Measurements from ENCODE around the gene RAB40C.

The RAB40C gene

GRCh38 chr16:638034-638543 lies 48.2 kb downstream of the RAB40C start:
- H3K4me3 ChIP-seq (ENCODE audit: low read depth in 1 of 2, low read length in 2 of 2) = no peak overlapping the region

GRCh38 chr16:638836-639235 lies 49.0 kb downstream of the RAB40C start:
- peaks cover 18 to 34% of the 10 kb centered on the region in 2 donors for H3K4me1 ChIP-seq (ENCODE audit: control insufficient read depth in 1 of 2, insufficient read depth in 2 of 2, low read length in 2 of 2)
- no peak overlapping the region for H3K27ac ChIP-seq (ENCODE audit: low read depth, low read length)
- no peaks in the 10 kb centered on the region for H3K27me3 ChIP-seq (ENCODE audit: control insufficient read depth in 1 of 2, insufficient read depth in 2 of 2, low read length in 2 of 2)
- no peak overlapping the region for H3K9ac ChIP-seq (ENCODE audit: low read depth in 1 of 2, low read length in 2 of 2)
- no peaks in the 10 kb centered on the region for H3K9me3 ChIP-seq (ENCODE audit: control insufficient read depth in 1 of 2, low read length in 2 of 2)
- H3K4me3 ChIP-seq (ENCODE audit: low read depth in 1 of 2, low read length in 2 of 2) = no peak overlapping the region
- H3K36me3 ChIP-seq (ENCODE audit: control insufficient read depth in 1 of 2, insufficient read depth in 2 of 2, low read length in 2 of 2) = peaks cover 0 to 6% of the 10 kb centered on the region in 2 donors

More at GRCh38 chr16:638034-638543, 48.2 kb downstream of the RAB40C start:
- Histone ChIP-seq H3K36me3 (ENCODE audit: control insufficient read depth in 1 of 2, insufficient read depth in 2 of 2, low read length in 2 of 2) (peaks cover 0 to 10% of the 10 kb centered on the region in 2 donors), H3K4me1 (ENCODE audit: control insufficient read depth in 1 of 2, insufficient read depth in 2 of 2, low read length in 2 of 2) (peaks cover 15 to 28% of the 10 kb centered on the region in 2 donors), H3K27me3 (ENCODE audit: control insufficient read depth in 1 of 2, insufficient read depth in 2 of 2, low read length in 2 of 2) (no peaks in the 10 kb centered on the region), H3K9ac (ENCODE audit: low read depth in 1 of 2, low read length in 2 of 2) (peak overlapping the region in 1 of 2 donors; percentile 58), H3K9me3 (ENCODE audit: control insufficient read depth in 1 of 2, low read length in 2 of 2) (no peaks in the 10 kb centered on the region), H3K27ac (ENCODE audit: low read depth, low read length) (no peak overlapping the region)

- H3K27me3 ChIP-seq (ENCODE audit: control insufficient read depth in 1 of 2, insufficient read depth in 2 of 2, low read length in 2 of 2) = no peaks in the 10 kb centered on the region
- no peak overlapping the region for H3K27ac ChIP-seq (ENCODE audit: low read depth, low read length)
- H3K9ac ChIP-seq (ENCODE audit: low read depth in 1 of 2, low read length in 2 of 2) = peak overlapping the region in 1 of 2 donors; percentile 79
- peaks cover 28 to 36% of the 10 kb centered on the region in 2 donors for H3K4me1 ChIP-seq (ENCODE audit: control insufficient read depth in 1 of 2, insufficient read depth in 2 of 2, low read length in 2 of 2)
- no peaks in the 10 kb centered on the region for H3K9me3 ChIP-seq (ENCODE audit: control insufficient read depth in 1 of 2, low read length in 2 of 2)
- H3K36me3 ChIP-seq (ENCODE audit: control insufficient read depth in 1 of 2, insufficient read depth in 2 of 2, low read length in 2 of 2) = no peaks in the 10 kb centered on the region
- H3K4me3 ChIP-seq (ENCODE audit: low read depth in 1 of 2, low read length in 2 of 2) = no peak overlapping the region
These were observed 50.7 kb downstream of the RAB40C start for GRCh38 chr16:640614-641013.

GRCh38 chr16:641326-642188 lies 51.7 kb downstream of the RAB40C start, which contains the start of gene MCRIP2:
MCRIP2 (plus strand) TSS chr16:641828; CDS start chr16:641992, 164 bp downstream.
- no peaks in the 10 kb centered on the region for H3K27me3 ChIP-seq (ENCODE audit: control insufficient read depth in 1 of 2, insufficient read depth in 2 of 2, low read length in 2 of 2)
- H3K36me3 ChIP-seq (ENCODE audit: control insufficient read depth in 1 of 2, insufficient read depth in 2 of 2, low read length in 2 of 2) = no peaks in the 10 kb centered on the region
- peak within 1 kb of the TSS; percentile 84 for H3K27ac ChIP-seq (ENCODE audit: low read depth, low read length)
- H3K9ac ChIP-seq (ENCODE audit: low read depth in 1 of 2, low read length in 2 of 2) = peak within 1 kb of the TSS; percentile 79 to 96
- H3K4me1 ChIP-seq (ENCODE audit: control insufficient read depth in 1 of 2, insufficient read depth in 2 of 2, low read length in 2 of 2) = peaks cover 37 to 46% of the 10 kb centered on the region in 2 donors
- peak within 1 kb of the TSS; percentile 73 to 83 for H3K4me3 ChIP-seq (ENCODE audit: low read depth in 1 of 2, low read length in 2 of 2)
- no peaks in the 10 kb centered on the region for H3K9me3 ChIP-seq (ENCODE audit: control insufficient read depth in 1 of 2, low read length in 2 of 2)

- no peaks in the 10 kb centered on the region for H3K36me3 ChIP-seq (ENCODE audit: control insufficient read depth in 1 of 2, insufficient read depth in 2 of 2, low read length in 2 of 2)
- H3K27ac ChIP-seq (ENCODE audit: low read depth, low read length) = peak overlapping the region; percentile 84
- peak overlapping the region; percentile 73 to 83 for H3K4me3 ChIP-seq (ENCODE audit: low read depth in 1 of 2, low read length in 2 of 2)
- H3K9ac ChIP-seq (ENCODE audit: low read depth in 1 of 2, low read length in 2 of 2) = peak overlapping the region; percentile 79
- H3K4me1 ChIP-seq (ENCODE audit: control insufficient read depth in 1 of 2, insufficient read depth in 2 of 2, low read length in 2 of 2) = peaks cover 44 to 52% of the 10 kb centered on the region in 2 donors
- H3K27me3 ChIP-seq (ENCODE audit: control insufficient read depth in 1 of 2, insufficient read depth in 2 of 2, low read length in 2 of 2) = no peaks in the 10 kb centered on the region
- no peaks in the 10 kb centered on the region for H3K9me3 ChIP-seq (ENCODE audit: control insufficient read depth in 1 of 2, low read length in 2 of 2)
These were observed 52.6 kb downstream of the RAB40C start for GRCh38 chr16:642189-643049.

GRCh38 chr16:643050-643368 lies 53.1 kb downstream of the RAB40C start:
- no peaks in the 10 kb centered on the region for H3K36me3 ChIP-seq (ENCODE audit: control insufficient read depth in 1 of 2, insufficient read depth in 2 of 2, low read length in 2 of 2)
- no peaks in the 10 kb centered on the region for H3K9me3 ChIP-seq (ENCODE audit: control insufficient read depth in 1 of 2, low read length in 2 of 2)
- H3K9ac ChIP-seq (ENCODE audit: low read depth in 1 of 2, low read length in 2 of 2) = peak overlapping the region; percentile 79
- peak overlapping the region; percentile 73 to 83 for H3K4me3 ChIP-seq (ENCODE audit: low read depth in 1 of 2, low read length in 2 of 2)
- H3K4me1 ChIP-seq (ENCODE audit: control insufficient read depth in 1 of 2, insufficient read depth in 2 of 2, low read length in 2 of 2) = peaks cover 44 to 53% of the 10 kb centered on the region in 2 donors
- H3K27me3 ChIP-seq (ENCODE audit: control insufficient read depth in 1 of 2, insufficient read depth in 2 of 2, low read length in 2 of 2) = no peaks in the 10 kb centered on the region
- H3K27ac ChIP-seq (ENCODE audit: low read depth, low read length) = peak overlapping the region; percentile 62

- H3K27me3 ChIP-seq (ENCODE audit: control insufficient read depth in 1 of 2, insufficient read depth in 2 of 2, low read length in 2 of 2) = no peaks in the 10 kb centered on the region
- H3K36me3 ChIP-seq (ENCODE audit: control insufficient read depth in 1 of 2, insufficient read depth in 2 of 2, low read length in 2 of 2) = no peaks in the 10 kb centered on the region
- H3K4me1 ChIP-seq (ENCODE audit: control insufficient read depth in 1 of 2, insufficient read depth in 2 of 2, low read length in 2 of 2) = peaks cover 50 to 61% of the 10 kb centered on the region in 2 donors
- H3K4me3 ChIP-seq (ENCODE audit: low read depth in 1 of 2, low read length in 2 of 2) = peak overlapping the region in 1 of 2 donors; percentile 15
- H3K27ac ChIP-seq (ENCODE audit: low read depth, low read length) = no peak overlapping the region
- H3K9me3 ChIP-seq (ENCODE audit: control insufficient read depth in 1 of 2, low read length in 2 of 2) = no peaks in the 10 kb centered on the region
- H3K9ac ChIP-seq (ENCODE audit: low read depth in 1 of 2, low read length in 2 of 2) = peak overlapping the region in 1 of 2 donors; percentile 25
These were observed 54.7 kb downstream of the RAB40C start for GRCh38 chr16:644556-644955.

GRCh38 chr16:645852-646678 lies 56.2 kb downstream of the RAB40C start:
- Histone ChIP-seq H3K9ac (ENCODE audit: low read depth in 1 of 2, low read length in 2 of 2) (peak overlapping the region; percentile 59), H3K27me3 (ENCODE audit: control insufficient read depth in 1 of 2, insufficient read depth in 2 of 2, low read length in 2 of 2) (no peaks in the 10 kb centered on the region), H3K27ac (ENCODE audit: low read depth, low read length) (peak overlapping the region; percentile 38), H3K36me3 (ENCODE audit: control insufficient read depth in 1 of 2, insufficient read depth in 2 of 2, low read length in 2 of 2) (no peaks in the 10 kb centered on the region), H3K4me1 (ENCODE audit: control insufficient read depth in 1 of 2, insufficient read depth in 2 of 2, low read length in 2 of 2) (peaks cover 61 to 71% of the 10 kb centered on the region in 2 donors), H3K4me3 (ENCODE audit: low read depth in 1 of 2, low read length in 2 of 2) (peak overlapping the region; percentile 30 to 35), H3K9me3 (ENCODE audit: control insufficient read depth in 1 of 2, low read length in 2 of 2) (no peaks in the 10 kb centered on the region)

- no peaks in the 10 kb centered on the region for H3K27me3 ChIP-seq (ENCODE audit: control insufficient read depth in 1 of 2, insufficient read depth in 2 of 2, low read length in 2 of 2)
- H3K4me1 ChIP-seq (ENCODE audit: control insufficient read depth in 1 of 2, insufficient read depth in 2 of 2, low read length in 2 of 2) = peaks cover 61 to 67% of the 10 kb centered on the region in 2 donors
- H3K9me3 ChIP-seq (ENCODE audit: control insufficient read depth in 1 of 2, low read length in 2 of 2) = no peaks in the 10 kb centered on the region
- H3K27ac ChIP-seq (ENCODE audit: low read depth, low read length) = peak overlapping the region; percentile 77
- H3K36me3 ChIP-seq (ENCODE audit: control insufficient read depth in 1 of 2, insufficient read depth in 2 of 2, low read length in 2 of 2) = no peaks in the 10 kb centered on the region
- peak overlapping the region in 1 of 2 donors; percentile 59 for H3K9ac ChIP-seq (ENCODE audit: low read depth in 1 of 2, low read length in 2 of 2)
- H3K4me3 ChIP-seq (ENCODE audit: low read depth in 1 of 2, low read length in 2 of 2) = peak overlapping the region in 1 of 2 donors; percentile 11
These were observed 56.9 kb downstream of the RAB40C start for GRCh38 chr16:646679-647172.

All from duodenal mucosa (tissue), 2 donors.